ENCODE measurements around the gene DEPDC1B. TPM values are rescaled to one million over a fixed set of nuclear protein-coding genes. Genes with fewer than 3 reads are reported as not detected.
A peak's percentile ranks its signal among the peaks of the same experiment; 100 is the strongest.
"Not testable (repeated sequence)": the region's sequence is repeated elsewhere in the genome, so short reads cannot be mapped to it uniquely, and the experiment has no call there.

DEPDC1B gene
- total RNA-seq, 1 donor from 2014 or later, result 0.30 TPM

GRCh38 chr5:60685028-60685427 is 14.9 kb downstream of the DEPDC1B start:
- peaks cover 4% of the 10 kb centered on the region for H3K9me3 ChIP-seq (replicated peaks)
- TF ChIP-seq, protein P1, sequence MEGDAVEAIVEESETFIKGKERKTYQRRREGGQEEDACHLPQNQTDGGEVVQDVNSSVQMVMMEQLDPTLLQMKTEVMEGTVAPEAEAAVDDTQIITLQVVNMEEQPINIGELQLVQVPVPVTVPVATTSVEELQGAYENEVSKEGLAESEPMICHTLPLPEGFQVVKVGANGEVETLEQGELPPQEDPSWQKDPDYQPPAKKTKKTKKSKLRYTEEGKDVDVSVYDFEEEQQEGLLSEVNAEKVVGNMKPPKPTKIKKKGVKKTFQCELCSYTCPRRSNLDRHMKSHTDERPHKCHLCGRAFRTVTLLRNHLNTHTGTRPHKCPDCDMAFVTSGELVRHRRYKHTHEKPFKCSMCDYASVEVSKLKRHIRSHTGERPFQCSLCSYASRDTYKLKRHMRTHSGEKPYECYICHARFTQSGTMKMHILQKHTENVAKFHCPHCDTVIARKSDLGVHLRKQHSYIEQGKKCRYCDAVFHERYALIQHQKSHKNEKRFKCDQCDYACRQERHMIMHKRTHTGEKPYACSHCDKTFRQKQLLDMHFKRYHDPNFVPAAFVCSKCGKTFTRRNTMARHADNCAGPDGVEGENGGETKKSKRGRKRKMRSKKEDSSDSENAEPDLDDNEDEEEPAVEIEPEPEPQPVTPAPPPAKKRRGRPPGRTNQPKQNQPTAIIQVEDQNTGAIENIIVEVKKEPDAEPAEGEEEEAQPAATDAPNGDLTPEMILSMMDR (IDR thresholded peaks at IDR 0.05; ENCODE audit: borderline replicate concordance), result no peak
- no peak overlapping the region for H3K27ac ChIP-seq (replicated peaks)
- no peak overlapping the region for H3K4me3 ChIP-seq
- H3K36me3 ChIP-seq, result no peaks in the 10 kb centered on the region
- peaks cover 5% of the 10 kb centered on the region for H3K27me3 ChIP-seq (ENCODE audit: low read depth)
- DNase-seq, result no peak
- H3K4me1 ChIP-seq, result no peaks in the 10 kb centered on the region
- intact Hi-C loops (cut with micrococcal nuclease), result no loop called here

- H3K36me3 ChIP-seq; H3K27me3 ChIP-seq (ENCODE audit: low read depth); H3K4me1 ChIP-seq; H3K27ac ChIP-seq (replicated peaks); H3K4me3 ChIP-seq; intact Hi-C loops (cut with micrococcal nuclease); DNase-seq; H3K9me3 ChIP-seq (replicated peaks): not testable (repeated sequence)
Observed at GRCh38 chr5:60682007-60682406, 18.0 kb downstream of the DEPDC1B start.

GRCh38 chr5:60679816-60680215 is 20.1 kb downstream of the DEPDC1B start:
- Histone ChIP-seq H3K27ac (replicated peaks) (no peak overlapping the region), H3K9me3 (replicated peaks) (peaks cover 4% of the 10 kb centered on the region), H3K27me3 (ENCODE audit: low read depth) (peaks cover 5% of the 10 kb centered on the region), H3K36me3 (no peaks in the 10 kb centered on the region), H3K4me3 (no peak overlapping the region), H3K4me1 (no peaks in the 10 kb centered on the region)
- intact Hi-C loops (cut with micrococcal nuclease), result no loop called here
- TF ChIP-seq, protein P1 (IDR thresholded peaks at IDR 0.05; ENCODE audit: borderline replicate concordance), result no peak
- DNase-seq, result no peak

DNA sequence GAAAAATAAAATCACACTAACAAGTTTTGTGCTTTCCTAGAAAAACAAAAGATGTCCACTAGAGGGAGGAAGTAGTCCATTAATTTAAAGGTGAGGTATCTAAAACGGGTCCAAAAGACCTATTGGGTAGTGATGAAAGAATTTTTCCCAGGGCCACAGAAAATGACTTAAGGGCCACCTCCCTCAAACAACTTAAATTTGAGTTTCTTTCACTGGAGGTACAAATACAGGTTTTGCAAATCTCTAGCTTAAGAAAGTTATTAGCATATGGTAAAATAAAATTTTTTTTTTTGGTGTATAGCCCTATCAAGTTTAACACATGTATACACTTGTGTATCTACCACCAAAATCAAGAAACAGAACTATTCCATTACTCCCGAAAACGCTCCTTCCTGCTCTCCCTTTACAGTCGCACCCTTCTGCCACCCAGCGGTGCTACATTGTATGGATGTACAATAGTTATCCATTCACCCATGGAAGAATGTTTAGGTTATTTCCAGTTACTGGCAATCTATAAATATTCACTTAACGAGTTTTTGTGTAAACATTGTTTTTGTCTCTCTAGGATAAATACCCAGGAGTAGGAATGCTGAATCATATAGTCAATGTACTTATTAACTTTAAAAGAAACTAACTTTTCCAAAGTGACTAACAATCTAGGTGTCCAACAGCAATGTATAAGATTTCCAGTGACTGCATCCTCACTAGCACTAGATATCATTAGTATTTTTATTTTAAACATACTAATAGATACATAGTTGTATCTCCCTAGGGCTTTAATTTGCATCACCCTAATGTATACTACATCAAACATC is 21.9 kb downstream of the DEPDC1B start:
- no peak overlapping the region for H3K4me3 ChIP-seq
- no peaks in the 10 kb centered on the region for H3K36me3 ChIP-seq
- intact Hi-C loops (cut with micrococcal nuclease), result no loop called here
- no peaks in the 10 kb centered on the region for H3K4me1 ChIP-seq
- H3K9me3 ChIP-seq (replicated peaks), result peaks cover 4% of the 10 kb centered on the region
- TF ChIP-seq, protein P1 (IDR thresholded peaks at IDR 0.05; ENCODE audit: borderline replicate concordance), result peak; percentile 55
- no peak for DNase-seq
- no peak overlapping the region for H3K27ac ChIP-seq (replicated peaks)
- peaks cover 5% of the 10 kb centered on the region for H3K27me3 ChIP-seq (ENCODE audit: low read depth)

DNA sequence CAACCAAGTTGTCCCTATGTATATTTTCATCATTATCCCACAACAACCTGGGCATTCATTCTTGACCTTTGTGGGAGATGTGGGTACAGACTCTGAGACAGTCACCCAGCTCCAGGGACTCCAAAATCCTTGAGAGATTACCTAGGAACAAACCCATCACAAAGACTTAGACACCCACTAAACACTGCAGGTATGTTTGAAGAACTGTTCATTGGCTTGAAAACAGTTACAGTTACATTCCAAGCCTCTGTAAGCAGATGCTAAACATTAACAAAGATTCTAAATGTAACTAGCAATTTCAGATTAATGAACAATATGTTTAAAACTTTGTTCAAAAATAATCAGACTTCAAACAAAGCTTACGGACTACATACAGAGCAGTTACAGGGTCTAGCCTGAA is 24.7 kb downstream of the DEPDC1B start:
- DNase-seq, result no peak
- H3K36me3 ChIP-seq, result no peaks in the 10 kb centered on the region
- TF ChIP-seq, protein P1 (IDR thresholded peaks at IDR 0.05; ENCODE audit: borderline replicate concordance), result no peak
- no peaks in the 10 kb centered on the region for H3K4me1 ChIP-seq
- H3K27me3 ChIP-seq (ENCODE audit: low read depth), result no peaks in the 10 kb centered on the region
- no peak overlapping the region for H3K27ac ChIP-seq (replicated peaks)
- intact Hi-C loops (cut with micrococcal nuclease), result no loop called here
- H3K4me3 ChIP-seq, result no peak overlapping the region
- H3K9me3 ChIP-seq (replicated peaks), result no peaks in the 10 kb centered on the region

Data from left ventricle myocardium inferior (tissue), 1 donor.